Fibroblast of pulmonary artery (primary cell): ENCODE data around the gene CPN2.

Source experiments
- DNase-seq: peaks from one replicate; pipeline ENCODE4 v3.0.0-alpha.2; 2010; ENCODE audit warnings: low read depth
- H3K4me3 ChIP-seq: replicated peaks from 2 replicates; pipeline ENCODE4 v1.5.1; 2011; ENCODE audit warnings: low read depth, mild to moderate bottlenecking, control low read depth, low read length, moderate library complexity
- TF ChIP-seq, protein P1 (sequence below): IDR thresholded peaks from 2 replicates; pipeline ENCODE4 v1.5.1; 2011; ENCODE audit warnings: mild to moderate bottlenecking, control low read depth, low read length, inconsistent platforms; ENCODE audit errors: missing control alignments

CPN2 gene

GRCh38 chr3:194330579-194330978 is 20.5 kb downstream of the CPN2 start:
- DNase-seq = peak; percentile 72
- no peak overlapping the region for H3K4me3 ChIP-seq
- TF ChIP-seq, protein P1, sequence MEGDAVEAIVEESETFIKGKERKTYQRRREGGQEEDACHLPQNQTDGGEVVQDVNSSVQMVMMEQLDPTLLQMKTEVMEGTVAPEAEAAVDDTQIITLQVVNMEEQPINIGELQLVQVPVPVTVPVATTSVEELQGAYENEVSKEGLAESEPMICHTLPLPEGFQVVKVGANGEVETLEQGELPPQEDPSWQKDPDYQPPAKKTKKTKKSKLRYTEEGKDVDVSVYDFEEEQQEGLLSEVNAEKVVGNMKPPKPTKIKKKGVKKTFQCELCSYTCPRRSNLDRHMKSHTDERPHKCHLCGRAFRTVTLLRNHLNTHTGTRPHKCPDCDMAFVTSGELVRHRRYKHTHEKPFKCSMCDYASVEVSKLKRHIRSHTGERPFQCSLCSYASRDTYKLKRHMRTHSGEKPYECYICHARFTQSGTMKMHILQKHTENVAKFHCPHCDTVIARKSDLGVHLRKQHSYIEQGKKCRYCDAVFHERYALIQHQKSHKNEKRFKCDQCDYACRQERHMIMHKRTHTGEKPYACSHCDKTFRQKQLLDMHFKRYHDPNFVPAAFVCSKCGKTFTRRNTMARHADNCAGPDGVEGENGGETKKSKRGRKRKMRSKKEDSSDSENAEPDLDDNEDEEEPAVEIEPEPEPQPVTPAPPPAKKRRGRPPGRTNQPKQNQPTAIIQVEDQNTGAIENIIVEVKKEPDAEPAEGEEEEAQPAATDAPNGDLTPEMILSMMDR = no peak

- no peak overlapping the region for H3K4me3 ChIP-seq
- TF ChIP-seq, protein P1 = no peak
These were observed 21.0 kb downstream of the CPN2 start for GRCh38 chr3:194330160-194330559.

DNA sequence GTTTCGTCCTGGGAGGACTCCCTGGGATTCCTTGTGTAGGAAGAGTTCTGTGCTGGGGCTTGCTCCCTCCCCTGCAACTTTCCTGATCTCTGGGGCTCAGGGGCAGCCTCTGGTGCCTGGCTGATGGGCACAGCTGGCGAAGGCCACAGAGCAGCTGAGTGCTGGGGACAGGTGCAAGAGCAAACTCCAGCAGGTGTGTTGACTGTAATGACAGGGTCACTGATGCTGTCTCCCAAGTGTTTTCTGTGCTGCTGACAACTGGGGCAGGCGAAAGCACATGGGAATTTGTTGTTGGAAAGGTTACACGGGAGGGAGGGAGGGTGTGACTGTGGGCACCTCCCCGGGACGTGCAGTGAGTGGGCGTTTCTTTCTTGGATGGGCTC is 21.6 kb downstream of the CPN2 start:
- no peak for DNase-seq
- TF ChIP-seq, protein P1 = no peak
- H3K4me3 ChIP-seq = no peak overlapping the region

More at GRCh38 chr3:194330160-194330559, 21.0 kb downstream of the CPN2 start:
- DNase-seq = no peak

DNA sequence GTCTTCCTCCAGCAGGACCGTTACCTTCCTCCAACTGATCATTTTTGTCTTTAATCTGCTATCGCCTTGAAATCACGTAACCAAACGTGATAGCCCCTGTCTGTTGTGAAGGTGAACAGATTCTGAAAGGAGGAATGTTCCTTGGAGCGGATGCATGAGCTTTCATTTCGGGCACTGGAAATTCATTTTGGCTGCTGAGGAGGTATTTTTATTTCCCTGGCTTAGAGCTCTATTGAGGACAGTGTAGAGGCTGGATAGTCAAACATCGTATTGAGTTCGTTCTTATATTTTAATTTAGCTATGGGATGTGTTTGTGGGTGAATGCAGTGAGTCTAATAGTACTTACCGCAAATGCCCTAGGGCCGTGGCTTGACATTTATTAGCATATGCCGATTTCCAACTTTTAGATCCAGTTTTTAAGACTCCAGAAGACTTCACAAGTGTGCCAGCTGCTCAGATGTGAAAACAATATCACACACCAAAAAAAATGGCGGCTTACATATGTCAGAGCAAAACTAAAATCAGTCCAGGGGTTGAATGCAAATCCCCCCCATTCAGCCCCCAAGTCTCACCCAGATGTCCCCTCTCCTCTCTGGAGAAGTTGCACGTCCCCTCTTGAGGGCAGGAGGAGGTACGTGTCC is 22.1 kb downstream of the CPN2 start:
- DNase-seq = no peak
- no peak overlapping the region for H3K4me3 ChIP-seq
- TF ChIP-seq, protein P1 = no peak

DNA sequence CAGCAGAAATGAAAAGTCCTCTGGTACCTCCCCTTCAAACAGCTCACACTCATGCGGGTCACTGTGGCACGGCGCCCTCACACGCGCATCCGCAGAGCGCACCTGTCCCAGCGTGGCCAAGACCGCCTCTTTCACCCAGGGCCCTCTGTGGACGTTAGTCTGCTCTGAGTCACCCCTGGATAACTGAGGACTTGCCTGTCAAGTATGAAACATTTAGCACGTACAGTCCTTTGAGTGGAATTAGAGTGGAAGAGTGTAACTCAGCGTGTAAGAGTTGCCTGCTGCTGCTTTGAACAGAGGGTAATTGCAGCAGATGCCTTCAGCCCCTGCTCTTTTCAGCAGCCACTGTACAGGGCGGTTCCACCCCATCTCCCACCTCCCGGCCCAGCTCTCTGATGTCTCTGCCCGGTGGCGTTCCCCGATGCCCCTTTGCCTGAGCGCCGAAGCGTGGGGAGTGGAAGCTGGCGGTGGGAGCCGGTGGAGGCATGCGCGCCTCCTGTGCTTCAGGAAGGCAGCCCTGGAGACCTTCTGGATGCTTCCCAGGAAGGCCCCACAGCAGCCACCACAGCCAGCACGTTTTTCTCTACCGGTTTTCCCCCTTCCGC is 23.0 kb downstream of the CPN2 start:
- H3K4me3 ChIP-seq = no peak overlapping the region
- DNase-seq = peak; percentile 55
- TF ChIP-seq, protein P1 = no peak

- no peak overlapping the region for H3K4me3 ChIP-seq
- TF ChIP-seq, protein P1 = no peak
- DNase-seq = peak; percentile 33
These were observed 23.7 kb downstream of the CPN2 start for GRCh38 chr3:194327218-194328052.
